ENCODE results near the gene SNX9.

The SNX9 gene

DNA sequence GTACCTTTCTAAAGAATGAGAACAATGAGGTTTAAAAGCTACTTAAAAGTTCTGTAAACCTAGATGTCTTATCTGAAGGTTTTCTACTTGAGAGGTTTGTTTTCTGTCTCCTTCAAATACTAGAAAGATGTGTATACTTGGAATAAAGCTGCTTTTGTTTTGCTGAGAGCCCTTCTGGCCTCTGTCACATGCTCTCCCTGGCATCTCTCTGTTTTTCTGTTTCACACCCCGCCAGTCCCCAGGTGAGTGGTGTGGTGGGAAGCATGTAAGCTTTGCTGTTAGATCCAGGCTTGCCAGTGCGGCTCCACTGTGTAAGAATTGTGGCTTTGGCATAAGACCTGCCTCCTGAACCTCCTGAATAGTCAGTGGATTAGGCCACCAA lies 56.8 kb downstream of the SNX9 start:
- Histone ChIP-seq H3K27me3 (ENCODE audit: control insufficient read depth, insufficient read depth, low read length) (no peaks in the 10 kb centered on the region), H3K79me2 (peaks cover 2% of the 10 kb centered on the region), H3K9me3 (ENCODE audit: control insufficient read depth, low read length) (no peaks in the 10 kb centered on the region), H3K4me2 (ENCODE audit: low read length) (no peak overlapping the region), H3K9ac (no peak overlapping the region), H2AFZ (no peak overlapping the region), H3K4me1 (peaks cover 7% of the 10 kb centered on the region), H3K27ac (no peak overlapping the region), H3K36me3 (ENCODE audit: control insufficient read depth, insufficient read depth, low read length) (no peaks in the 10 kb centered on the region), H3K4me3 (ENCODE audit: low read depth, low read length) (no peak overlapping the region)
- TF ChIP-seq, protein P1, sequence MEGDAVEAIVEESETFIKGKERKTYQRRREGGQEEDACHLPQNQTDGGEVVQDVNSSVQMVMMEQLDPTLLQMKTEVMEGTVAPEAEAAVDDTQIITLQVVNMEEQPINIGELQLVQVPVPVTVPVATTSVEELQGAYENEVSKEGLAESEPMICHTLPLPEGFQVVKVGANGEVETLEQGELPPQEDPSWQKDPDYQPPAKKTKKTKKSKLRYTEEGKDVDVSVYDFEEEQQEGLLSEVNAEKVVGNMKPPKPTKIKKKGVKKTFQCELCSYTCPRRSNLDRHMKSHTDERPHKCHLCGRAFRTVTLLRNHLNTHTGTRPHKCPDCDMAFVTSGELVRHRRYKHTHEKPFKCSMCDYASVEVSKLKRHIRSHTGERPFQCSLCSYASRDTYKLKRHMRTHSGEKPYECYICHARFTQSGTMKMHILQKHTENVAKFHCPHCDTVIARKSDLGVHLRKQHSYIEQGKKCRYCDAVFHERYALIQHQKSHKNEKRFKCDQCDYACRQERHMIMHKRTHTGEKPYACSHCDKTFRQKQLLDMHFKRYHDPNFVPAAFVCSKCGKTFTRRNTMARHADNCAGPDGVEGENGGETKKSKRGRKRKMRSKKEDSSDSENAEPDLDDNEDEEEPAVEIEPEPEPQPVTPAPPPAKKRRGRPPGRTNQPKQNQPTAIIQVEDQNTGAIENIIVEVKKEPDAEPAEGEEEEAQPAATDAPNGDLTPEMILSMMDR (IDR thresholded peaks at IDR 0.05): no peak

DNA sequence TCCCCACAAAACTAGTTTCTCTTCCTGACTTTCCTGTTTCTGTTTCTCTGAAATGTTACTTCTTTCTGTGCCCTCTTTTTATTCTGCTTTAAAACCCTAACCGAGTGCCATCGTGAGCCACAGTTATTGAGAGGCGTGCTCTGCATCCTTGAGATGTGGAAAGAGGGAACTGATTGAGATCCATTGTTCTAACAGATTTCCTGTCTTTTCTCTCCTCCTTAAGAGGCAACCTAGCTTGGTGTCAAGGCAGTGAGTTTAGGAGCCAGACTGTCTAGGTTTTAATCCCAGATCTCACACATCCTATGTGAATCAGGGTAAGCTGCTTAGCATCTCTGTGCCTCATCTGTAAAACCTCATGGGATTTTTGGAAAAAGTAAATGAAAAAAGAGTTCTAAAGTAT lies 57.5 kb downstream of the SNX9 start:
- Histone ChIP-seq H2AFZ (no peak overlapping the region), H3K9ac (no peak overlapping the region), H3K36me3 (ENCODE audit: control insufficient read depth, insufficient read depth, low read length) (no peaks in the 10 kb centered on the region), H3K4me1 (peaks cover 7% of the 10 kb centered on the region), H3K9me3 (ENCODE audit: control insufficient read depth, low read length) (no peaks in the 10 kb centered on the region), H3K79me2 (no peaks in the 10 kb centered on the region), H3K27me3 (ENCODE audit: control insufficient read depth, insufficient read depth, low read length) (no peaks in the 10 kb centered on the region), H3K27ac (no peak overlapping the region), H3K4me2 (ENCODE audit: low read length) (no peak overlapping the region), H3K4me3 (ENCODE audit: low read depth, low read length) (no peak overlapping the region)
- TF ChIP-seq, protein P1 (IDR thresholded peaks at IDR 0.05): no peak

DNA sequence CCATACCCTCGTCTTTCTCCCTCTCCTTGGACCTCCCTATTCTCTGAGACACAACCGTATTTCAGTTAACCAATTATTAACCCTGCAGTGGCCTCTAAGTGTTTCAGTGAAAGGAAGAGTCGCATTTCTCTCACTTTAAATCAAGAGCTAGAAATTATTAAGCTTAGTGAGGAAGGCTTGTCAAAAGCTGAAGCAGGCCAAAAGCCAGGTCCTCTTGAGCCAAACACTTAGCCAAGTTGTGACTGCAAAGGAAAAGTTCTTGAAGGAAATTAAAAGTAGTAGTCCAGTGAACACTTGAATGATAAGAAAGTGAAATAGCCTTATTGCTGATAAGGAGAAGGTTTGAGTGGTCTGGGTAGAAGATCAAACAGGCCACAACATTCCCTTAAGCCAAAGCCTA lies 58.3 kb downstream of the SNX9 start:
- TF ChIP-seq, protein P1 (IDR thresholded peaks at IDR 0.05): no peak
- Histone ChIP-seq H3K27me3 (ENCODE audit: control insufficient read depth, insufficient read depth, low read length) (no peaks in the 10 kb centered on the region), H3K9ac (no peak overlapping the region), H3K9me3 (ENCODE audit: control insufficient read depth, low read length) (no peaks in the 10 kb centered on the region), H3K4me1 (peaks cover 7% of the 10 kb centered on the region), H3K79me2 (peaks cover 2% of the 10 kb centered on the region), H3K27ac (no peak overlapping the region), H3K4me3 (ENCODE audit: low read depth, low read length) (no peak overlapping the region), H3K36me3 (ENCODE audit: control insufficient read depth, insufficient read depth, low read length) (no peaks in the 10 kb centered on the region), H2AFZ (no peak overlapping the region), H3K4me2 (ENCODE audit: low read length) (no peak overlapping the region)

DNA sequence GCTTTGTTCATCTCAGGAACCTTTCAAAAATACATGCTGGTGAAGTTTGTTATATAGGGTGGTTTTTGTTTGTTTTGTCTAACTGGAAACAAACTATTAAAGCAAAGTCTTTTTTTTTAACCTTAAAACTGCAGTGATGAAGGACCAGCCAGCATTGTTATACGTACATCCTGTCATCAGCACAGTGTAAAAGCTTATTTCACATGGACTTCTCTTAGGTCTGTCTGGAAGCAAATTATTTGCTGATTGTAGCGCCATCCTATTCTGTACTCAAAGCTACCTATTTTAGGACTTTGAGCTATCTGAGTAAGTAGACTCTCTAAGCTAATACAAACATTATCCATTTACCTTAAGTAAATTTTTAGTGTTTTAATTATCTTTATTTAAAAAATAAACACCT lies 61.7 kb downstream of the SNX9 start:
- no peaks in the 10 kb centered on the region for H3K9me3 ChIP-seq (ENCODE audit: control insufficient read depth, low read length)
- no peak overlapping the region for H3K4me3 ChIP-seq (ENCODE audit: low read depth, low read length)
- H3K27me3 ChIP-seq (ENCODE audit: control insufficient read depth, insufficient read depth, low read length): no peaks in the 10 kb centered on the region
- H3K27ac ChIP-seq: no peak overlapping the region
- peaks cover 5% of the 10 kb centered on the region for H3K79me2 ChIP-seq
- no peak overlapping the region for H3K9ac ChIP-seq
- no peak overlapping the region for H3K4me2 ChIP-seq (ENCODE audit: low read length)
- H3K36me3 ChIP-seq (ENCODE audit: control insufficient read depth, insufficient read depth, low read length): no peaks in the 10 kb centered on the region
- TF ChIP-seq, protein P1 (IDR thresholded peaks at IDR 0.05): no peak
- H2AFZ ChIP-seq: no peak overlapping the region
- no peaks in the 10 kb centered on the region for H3K4me1 ChIP-seq

DNA sequence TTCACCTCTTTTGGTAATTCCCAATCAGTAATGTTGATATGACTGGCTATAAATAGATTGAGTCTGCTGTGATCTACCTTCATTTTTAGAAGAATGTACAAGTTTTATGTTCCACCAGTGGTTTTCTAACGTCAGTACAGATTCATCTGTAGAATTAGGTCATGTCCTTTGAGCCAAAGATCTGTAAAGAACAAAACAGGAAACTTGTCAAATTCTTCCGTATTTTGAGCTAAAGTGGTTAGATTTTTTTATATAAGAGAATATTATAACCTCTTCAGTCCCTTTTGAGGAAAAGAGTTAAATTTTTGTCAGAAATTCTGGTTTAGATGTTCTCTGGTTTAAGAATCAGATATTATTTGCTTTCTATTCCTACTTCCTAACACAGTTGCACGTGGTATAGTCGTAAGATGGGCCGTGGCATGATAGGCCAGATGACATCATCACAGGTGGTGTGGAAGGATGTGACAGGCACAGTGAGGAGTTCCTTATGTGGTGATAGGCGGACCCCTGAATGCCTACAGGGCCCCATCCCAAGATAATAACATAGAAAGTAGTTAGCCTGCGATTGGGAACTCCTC lies 62.3 kb downstream of the SNX9 start:
- no peak overlapping the region for H3K4me3 ChIP-seq (ENCODE audit: low read depth, low read length)
- H2AFZ ChIP-seq: no peak overlapping the region
- TF ChIP-seq, protein P1 (IDR thresholded peaks at IDR 0.05): no peak
- no peak overlapping the region for H3K4me2 ChIP-seq (ENCODE audit: low read length)
- no peaks in the 10 kb centered on the region for H3K27me3 ChIP-seq (ENCODE audit: control insufficient read depth, insufficient read depth, low read length)
- H3K27ac ChIP-seq: no peak overlapping the region
- no peaks in the 10 kb centered on the region for H3K9me3 ChIP-seq (ENCODE audit: control insufficient read depth, low read length)
- H3K79me2 ChIP-seq: peaks cover 5% of the 10 kb centered on the region
- H3K9ac ChIP-seq: no peak overlapping the region
- H3K4me1 ChIP-seq: no peaks in the 10 kb centered on the region
- H3K36me3 ChIP-seq (ENCODE audit: control insufficient read depth, insufficient read depth, low read length): no peaks in the 10 kb centered on the region
